ENCODE data around the gene HES4.

DNA sequence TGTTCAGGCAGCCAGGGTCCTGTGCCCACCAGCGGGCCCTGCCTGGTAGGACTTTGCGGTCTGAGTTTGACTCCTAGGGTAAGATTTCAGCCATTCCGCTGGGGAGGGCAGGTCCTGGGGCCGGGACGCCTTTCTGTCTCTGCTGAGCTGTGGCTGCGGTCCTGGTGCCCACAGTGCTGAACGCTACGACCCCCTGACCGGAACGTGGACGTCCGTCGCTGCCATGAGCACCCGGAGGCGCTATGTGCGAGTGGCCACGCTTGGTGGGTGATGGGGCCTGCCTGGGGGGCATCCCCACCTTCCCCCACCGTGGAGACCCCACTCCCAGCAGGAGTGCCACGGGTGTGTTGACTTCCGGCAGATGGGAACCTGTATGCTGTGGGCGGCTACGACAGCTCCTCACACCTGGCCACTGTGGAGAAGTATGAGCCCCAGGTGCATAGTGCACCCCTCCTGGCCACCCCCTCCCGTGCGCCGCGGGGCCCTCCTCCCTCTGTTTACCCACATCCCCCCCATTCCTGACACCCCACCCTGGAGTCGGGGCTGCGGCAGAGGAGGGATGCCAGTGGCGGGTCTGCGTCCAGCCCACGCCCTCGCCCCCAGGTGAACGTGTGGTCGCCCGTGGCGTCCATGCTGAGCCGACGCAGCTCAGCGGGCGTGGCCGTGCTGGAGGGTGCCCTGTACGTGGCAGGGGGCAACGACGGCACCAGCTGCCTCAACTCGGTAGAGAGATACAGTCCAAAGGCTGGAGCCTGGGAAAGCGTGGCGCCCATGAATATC is 36.0 kb downstream of the HES4 start:
- TF ChIP-seq CTCF (IDR thresholded peaks at IDR 0.05) = no peak
- no peak for TF ChIP-seq POLR2A (IDR thresholded peaks at IDR 0.05)

All from breast epithelium (tissue), 3 donors.